Midbrain (tissue), 1 donor: ENCODE data around the gene WDR62.
"Not testable (repeated sequence)": the region's sequence is repeated elsewhere in the genome, so short reads cannot be mapped to it uniquely, and the experiment has no call there.

ENCODE experiments used
- DNase-seq: peaks from one replicate; lab custom pipeline; 2025; lab: John Stamatoyannopoulos, UW

Gene WDR62

DNA sequence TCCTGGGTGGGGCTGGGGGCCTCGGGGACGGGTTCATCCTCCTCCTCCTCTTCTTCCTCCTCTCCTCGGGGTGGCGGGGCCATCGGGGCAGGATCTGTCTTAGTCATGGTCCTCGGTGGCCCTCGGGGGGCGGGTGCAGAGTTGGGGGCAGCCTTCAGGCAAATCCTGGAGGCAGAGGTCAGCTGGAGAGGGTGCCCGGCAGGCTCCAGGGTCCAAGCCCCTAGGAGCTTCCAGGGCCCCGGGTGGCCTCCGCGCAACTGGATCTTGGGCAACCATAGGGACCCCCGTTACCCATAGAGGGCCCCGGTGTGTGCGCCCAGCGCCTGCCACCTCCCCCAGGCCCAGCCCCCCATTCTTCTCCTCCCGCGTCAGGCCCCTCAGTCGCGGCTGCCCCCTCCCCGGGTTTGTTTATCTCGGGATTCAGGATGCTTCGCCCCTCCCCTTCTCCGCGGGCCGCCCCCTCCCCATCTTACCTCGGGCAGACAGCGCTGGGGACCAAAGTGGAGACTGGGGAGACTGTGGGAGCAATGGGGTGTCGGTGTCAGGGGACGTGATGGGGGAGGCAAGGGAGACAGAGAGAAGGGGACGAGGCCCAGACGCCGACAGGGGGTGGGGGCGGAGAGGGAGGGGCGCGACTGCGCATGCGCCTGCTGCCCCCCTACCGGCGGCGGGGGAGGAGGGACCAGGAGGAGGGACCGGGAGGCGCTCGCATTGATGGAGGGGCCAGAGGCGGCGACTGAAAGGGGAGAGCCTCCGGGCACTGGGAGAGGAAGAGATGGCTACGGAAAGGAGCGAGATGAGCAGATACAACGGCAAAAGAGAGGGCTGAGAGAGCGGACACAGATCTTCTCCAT, 22.2 kb upstream of the WDR62 start, which contains the start of gene CLIP3:
Gene CLIP3, minus strand, starts transcription at position 623 of the 854 bp plus-strand sequence. Its CDS starts 516 bp downstream, at position 107.
- DNase-seq, result peak; percentile 88

DNA sequence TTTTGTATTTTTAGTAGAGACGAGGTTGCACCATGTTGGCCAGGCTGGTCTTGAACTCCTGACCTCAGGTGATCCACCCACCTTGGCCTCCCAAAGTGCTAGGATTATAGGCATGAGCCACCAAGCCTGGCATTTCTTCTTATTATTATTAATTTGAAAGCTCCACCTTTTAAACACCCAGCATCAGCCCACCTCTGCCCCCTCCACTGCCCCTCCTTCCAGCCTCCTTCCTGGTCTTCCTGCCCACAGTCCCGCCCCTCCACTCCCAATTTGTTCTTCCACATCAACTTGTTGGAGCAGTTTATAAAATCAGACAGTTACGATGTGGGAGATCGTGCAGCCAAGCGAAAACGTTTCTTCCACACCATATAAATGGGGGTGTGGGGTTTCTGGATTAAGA, 14.2 kb upstream of the WDR62 start:
- DNase-seq, result no peak

DNA sequence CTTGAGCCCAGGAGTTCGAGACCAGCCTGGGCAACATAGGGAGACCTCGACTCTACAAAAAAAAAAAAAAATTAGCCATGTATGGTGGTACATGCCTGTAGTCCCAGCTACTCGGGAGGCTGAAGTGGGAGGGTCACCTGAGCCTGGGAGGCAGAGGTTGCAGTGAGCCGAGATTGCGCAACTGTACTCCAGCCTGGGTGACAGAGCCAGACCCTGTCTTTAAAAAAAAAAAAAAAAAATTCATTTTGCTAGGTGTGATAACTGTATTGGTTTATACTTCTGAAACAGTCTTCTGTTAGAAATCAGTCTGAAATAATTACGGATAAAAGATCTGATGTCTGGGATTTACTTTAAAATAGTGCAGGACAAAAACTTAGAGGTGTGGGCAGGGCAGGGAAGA, 13.6 kb upstream of the WDR62 start:
- not testable (repeated sequence) for DNase-seq

DNA sequence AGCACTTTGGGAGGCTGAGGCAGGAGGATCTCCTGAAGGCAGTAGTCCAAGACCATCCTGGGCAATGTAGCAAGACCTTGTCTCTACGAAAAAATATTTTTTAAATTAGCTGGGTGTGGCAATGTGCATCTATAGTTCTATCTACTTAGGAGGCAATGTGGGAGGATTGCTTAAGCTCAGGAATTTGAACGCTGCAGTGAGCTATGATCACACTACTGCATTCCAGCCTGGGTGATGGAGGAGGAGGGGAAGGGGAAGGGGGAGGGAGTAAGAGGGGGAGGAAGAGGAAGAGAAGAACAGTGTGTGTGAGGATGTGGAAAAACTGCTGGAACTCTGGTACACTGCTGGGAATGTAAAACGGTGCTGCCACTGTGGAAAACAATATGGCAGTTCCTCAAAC, 12.9 kb upstream of the WDR62 start:
- DNase-seq, result no peak

DNA sequence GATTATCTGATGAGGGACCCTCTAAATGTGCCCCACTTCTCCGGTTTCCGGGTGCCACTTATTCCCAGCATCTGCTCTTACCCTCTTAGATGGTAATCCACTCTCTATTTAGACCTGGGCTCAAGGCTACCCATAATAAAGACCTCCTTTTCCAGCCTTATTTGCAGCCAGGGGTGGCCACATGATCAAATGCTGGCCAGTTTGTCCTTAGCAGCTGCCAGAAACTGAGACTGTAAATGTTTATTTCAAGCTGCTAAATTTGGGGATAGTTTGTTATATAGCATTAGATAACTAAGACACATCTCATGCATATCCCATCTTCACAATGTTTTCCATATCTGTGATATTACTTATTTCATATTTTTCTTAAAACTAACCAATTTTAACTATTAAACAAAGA, 10.7 kb upstream of the WDR62 start:
- DNase-seq, result peak; percentile 39

DNA sequence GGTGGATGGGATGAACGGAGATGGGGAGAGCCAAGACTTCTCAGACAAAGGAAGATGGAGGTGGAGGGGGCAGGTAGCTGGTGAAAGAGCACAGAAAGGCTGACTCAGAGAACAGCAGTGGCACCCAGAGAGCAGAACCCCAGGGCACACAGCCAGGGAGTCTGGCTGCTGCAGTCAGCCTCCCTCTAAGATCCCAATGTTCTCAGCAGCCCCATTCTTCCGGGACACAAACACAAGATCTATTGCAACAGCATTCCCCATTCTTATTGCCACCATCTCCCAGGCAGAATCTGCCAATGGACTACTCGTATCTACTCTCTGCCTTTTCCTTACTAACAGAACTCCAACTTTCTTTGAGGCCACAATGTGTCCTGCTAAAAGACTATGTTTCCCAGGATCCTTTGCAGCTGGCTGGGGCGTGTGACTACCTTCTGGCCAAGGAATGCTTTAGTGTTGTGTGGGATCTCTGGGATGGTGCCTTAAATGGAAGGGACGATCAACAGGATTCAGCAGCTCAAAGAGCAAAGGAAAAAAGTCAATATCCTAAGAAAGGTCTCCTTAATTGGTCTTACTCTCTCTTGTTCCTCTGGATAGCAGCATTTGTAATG, 8.2 kb upstream of the WDR62 start:
- DNase-seq, result peak; percentile 37

DNA sequence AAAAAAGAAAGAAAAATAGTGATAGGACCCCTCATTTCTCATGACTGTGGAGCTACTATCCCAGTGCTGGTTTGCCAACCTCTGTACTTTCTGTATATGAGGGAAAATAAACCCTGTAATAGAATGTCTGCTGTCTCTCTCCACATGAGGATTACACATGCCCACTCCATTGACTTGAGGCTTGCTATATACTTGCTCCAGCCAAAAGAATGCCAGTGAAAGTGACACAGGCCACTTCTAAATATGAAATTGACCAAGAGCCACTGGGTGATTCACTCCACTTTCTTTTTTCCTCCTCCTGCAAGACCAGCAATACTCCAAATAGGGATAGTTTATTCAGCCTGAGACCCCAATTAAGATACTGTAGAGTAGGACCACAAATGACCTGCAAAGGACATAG, 6.9 kb upstream of the WDR62 start:
- DNase-seq, result no peak

DNA sequence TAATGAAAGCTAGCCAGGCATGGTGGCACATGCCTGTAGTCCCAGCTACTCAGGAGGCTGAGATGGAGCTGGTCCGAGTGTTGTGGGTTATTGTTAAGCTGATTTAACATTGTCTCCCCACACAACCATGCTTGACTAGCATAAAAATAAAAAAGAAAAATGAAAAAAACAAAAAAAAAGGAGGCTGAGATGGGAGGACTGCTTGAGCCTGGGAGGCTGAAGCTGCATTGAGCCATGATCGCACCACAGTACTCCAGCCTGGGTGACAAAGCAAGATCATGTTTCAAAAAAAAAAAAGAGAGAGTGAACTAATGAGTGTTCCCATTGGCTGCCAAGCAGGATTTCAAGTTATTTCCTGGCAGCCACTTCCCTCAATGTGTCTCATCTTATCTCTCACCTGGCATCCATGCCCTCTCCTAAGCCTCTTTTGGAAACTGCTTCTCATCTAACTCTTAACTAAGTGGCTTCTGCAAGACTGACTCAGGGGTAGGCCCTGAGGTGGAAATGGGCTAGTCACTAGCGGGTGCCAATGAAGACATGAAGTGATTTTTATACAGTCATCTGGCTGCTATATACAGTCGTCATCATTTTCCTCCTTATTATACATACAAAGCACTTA, 5.5 kb upstream of the WDR62 start:
- DNase-seq, result no peak

DNA sequence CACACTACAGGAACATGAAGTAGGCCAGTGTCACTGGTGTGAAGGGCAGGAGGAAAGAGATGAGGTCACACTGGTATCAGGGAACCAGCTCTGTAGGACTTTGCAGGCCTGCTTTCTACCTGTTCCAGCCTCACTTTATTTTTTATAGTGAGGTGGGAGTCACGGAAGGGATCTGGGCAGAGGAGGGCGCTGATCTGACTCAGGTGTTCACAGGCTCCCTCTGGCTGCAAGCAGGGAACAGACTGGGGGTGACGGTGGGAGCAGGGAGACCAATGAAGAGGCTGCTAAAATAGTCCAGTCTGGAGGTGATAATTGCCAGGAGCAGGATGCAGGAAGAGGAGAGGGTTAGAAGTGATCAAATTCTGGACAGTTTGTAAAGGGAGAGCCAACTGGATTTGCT, 3.5 kb upstream of the WDR62 start:
- DNase-seq, result no peak

DNA sequence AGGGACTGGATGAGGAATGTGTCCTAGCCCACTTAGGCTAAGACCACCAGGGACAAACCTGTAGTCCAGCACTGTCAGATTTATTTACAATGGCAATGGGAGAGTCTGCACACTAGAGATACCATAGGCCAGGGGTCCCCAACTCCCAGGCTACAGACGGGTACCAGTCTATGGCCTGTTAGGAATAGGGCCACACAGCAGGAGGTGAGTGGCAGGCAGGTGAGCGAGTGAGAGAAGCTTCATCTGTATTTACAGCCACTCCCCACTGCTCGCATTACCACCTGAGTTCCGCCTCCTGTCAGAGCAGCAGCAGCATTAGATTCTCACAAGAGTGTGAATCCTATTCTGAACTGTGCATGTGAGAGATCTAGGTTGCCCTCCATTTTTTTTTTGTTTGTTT, 3.1 kb upstream of the WDR62 start:
- no peak for DNase-seq

DNA sequence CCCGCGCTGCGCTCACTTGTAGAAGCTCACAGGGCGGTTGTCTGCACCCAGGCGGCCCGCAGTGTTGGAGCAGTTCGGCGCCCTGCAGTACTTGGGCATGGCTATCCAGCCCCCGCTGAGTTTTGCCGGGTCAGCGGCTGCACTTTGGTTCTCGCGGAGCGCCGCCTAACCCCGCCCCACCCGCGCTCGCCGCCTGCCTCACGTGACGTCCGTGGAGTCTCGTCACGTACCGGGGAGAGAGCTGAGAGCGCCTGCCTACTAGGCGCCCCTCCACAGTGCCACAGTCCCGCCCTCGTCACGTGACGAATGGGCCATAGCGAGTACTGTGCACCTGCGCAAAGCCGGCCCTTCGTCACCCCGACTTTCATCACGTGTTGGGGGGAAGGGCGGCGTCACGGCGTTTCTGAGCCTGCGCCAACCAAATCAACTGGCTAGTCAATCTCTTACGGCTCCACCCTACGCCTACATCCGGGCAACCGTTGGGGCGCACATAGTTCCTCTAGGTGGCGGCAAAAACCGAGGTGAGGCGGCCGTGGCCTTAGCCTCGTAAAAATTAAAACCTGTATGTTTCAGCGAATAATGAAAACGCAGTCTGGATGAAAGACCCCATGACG, 471 bp upstream of the WDR62 start, which contains the start of gene THAP8:
Gene THAP8, minus strand, starts transcription at position 167 of the 614 bp plus-strand sequence. Its CDS starts 68 bp downstream, at position 99.
- DNase-seq, result peak; percentile 98

DNA sequence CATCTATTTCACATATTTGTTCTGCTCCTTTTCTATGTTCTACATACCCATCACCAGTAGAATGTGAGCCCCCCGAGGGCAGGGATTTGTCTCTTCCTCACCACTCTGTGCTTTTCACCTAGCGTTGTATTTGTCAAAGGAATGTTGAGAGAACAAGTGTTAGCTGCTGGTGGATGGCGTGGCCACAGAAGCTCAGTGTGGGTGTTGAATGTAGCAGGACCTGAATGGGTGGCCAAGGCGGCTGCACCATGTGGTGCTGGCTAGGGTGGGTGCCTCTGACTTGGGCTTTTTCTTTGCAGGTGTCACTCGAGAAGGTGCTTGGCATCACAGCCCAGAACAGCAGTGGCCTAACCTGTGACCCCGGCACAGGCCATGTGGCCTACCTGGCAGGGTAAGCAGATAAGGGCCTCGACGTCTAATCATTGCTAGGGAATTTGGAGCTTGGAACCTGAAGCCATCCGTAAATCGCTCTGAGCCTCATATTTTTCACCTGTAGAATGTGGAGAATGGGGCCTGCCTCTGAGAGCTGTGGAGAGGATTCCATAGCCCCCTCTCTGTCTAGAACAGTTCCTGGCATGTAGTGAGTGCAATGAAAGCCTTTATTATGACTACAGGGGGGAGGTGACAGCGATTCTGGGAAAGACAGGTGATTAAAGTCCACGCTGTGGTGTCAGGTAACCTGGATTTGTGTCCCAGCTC, 3.9 kb downstream of the WDR62 start:
- DNase-seq, result no peak

DNA sequence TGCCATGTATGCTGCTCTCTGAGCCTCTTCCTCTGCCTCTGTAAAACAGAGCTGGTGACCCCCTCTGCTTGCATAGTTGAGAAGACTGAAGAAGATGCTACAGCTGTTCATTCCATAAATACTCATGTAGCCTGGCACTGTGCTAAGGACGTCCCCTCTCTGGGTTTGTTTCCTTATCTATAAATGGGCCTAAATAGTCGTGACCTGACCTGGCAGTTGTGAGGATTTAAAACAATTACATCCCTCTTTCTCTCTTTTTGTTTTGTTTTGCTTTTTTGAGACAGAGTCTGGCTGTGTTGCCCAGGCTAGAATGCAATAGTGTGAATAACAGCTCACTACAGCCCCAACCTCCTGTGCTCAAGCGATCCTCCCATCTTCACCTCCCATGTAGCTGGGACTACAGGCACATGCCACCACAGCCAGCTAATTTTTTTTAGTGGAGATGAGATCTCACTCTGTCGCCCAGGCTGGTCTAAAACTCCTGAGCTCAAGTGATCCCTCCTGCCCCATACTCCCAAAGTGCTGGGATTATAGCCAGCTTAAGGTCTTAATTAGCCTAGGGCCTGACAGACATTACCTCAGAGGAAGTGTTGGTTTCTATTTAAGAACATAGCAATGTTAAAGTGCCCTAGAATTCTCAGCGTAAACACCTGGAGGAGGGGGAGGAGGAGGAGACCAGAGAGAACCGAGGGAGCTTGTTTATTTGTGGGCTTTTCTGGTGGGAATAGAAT, 4.6 kb downstream of the WDR62 start:
- no peak for DNase-seq

DNA sequence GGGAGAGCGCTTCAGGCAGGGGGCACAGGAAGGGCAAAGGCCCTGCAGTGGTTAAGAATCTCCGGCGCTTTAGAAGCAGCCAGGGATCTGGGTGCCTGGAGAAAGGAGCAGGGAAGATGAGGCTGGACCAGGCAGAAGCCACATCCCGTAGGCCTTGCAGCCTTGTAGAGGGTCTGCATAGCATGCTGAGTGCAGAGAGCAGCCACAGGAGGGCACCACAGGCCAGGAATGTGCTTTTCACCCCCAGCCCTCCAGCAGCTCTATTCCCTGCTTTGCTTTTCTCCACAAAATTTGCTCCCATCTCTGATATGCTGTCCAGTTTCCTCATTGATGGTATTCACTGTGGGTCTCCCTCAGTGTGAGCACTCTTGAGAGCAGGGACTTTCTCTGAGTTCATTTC, 5.7 kb downstream of the WDR62 start:
- DNase-seq, result peak; percentile 84

DNA sequence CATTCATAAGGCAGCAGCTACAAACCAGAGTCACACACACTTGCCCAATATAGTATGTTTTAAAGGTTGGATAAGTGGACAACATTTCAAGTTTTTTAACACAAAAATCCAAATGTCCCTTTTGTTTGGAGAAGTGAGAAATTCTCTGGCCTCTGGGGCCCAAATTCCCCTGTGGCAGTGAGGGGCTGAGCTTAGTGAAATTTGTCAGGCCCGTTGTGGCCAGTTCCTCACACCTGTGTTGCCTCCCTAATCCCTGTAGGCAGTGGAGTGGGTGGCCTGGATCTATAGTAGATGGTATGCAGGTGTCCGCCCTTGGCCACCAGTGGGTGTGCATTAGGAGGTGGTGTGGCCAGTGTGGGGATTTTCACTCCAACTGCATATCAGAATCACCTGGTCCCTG, 6.7 kb downstream of the WDR62 start:
- DNase-seq, result no peak

DNA sequence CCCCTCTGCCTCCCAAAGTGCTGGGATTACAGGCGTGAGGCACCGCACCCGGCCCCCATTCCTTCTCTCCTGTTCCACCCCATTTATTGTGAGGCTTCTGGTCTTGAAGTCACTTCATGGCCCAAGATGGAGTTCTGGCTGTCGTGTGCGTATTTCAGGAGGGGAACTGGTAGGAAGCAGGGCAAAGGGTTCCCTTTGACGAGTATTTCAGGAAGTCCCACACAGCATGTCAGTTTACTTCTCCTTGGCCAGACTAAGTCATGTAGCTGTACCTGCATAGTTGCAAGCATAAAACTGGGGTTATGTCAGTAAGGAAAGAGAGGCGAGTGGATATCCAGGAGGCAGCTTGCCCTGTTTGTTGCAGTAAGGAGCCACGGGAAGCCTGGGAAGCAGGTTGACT, 10.1 kb downstream of the WDR62 start:
- no peak for DNase-seq

DNA sequence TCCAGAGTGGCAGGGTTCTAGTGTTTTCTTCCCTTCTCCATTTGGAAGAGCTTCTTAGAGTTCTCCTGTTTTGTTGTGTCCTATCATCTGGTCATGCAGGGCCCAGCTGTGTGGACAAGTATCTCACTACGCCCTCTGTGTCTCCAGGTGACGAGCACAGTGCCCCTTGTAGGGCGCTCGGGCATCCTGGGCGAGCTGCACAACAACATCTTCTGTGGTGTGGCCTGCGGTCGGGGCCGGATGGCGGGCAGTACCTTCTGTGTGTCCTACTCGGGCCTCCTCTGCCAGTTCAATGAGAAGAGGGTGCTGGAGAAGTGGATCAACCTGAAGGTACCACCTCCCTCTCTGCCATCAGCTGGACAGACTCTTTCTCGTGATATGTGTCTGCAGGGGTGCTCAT, 13.0 kb downstream of the WDR62 start:
- DNase-seq, result no peak

DNA sequence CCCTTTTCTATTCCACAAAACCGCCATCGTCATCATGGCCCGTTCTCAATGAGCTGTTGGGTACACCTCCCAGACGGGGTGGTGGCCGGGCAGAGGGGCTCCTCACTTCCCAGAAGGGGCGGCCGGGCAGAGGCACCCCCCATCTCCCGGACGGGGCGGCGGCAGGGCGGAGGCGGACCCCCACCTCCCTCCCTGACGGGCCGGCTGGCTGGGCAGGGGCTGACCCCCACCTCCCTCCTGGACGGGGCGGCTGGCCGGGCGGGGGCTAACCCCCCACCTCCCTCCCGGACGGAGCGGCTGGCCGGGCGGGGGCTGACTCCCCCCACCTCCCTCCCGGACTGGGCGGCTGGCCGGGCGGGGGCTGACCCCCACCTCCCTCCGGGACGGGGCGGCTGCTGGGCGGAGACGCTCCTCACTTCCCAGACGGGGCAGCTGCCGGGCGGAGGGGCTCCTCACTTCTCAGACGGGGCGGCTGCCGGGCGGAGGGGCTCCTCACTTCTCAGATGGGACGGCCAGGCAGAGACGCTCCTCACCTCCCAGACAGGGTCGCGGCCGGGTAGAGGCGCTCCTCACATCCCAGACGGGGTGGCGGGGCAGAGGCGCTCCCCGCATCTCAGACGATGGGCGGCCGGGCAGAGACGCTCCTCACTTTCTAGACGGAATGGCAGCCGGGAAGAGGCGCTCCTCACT, 14.3 kb downstream of the WDR62 start:
- not testable (repeated sequence) for DNase-seq

DNA sequence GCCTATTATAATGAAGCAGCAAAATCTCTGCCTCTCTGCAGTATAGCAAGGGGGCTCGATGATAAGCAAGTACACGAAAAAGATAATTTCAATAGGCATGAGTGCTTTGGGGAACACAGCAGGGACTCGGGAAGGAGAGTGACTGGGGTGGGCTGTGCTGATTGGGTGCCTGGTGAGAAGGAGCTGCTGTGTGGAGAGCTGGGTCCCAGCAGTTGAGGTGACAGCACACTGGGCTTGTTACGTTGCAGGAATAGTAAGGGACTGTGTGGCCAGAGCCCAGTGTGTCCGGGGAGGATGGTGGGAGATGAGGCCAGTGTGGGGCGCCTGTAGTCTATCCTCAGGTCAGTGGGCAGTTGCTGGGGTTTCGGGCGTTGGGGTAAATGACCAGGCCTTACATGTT, 17.4 kb downstream of the WDR62 start:
- no peak for DNase-seq

DNA sequence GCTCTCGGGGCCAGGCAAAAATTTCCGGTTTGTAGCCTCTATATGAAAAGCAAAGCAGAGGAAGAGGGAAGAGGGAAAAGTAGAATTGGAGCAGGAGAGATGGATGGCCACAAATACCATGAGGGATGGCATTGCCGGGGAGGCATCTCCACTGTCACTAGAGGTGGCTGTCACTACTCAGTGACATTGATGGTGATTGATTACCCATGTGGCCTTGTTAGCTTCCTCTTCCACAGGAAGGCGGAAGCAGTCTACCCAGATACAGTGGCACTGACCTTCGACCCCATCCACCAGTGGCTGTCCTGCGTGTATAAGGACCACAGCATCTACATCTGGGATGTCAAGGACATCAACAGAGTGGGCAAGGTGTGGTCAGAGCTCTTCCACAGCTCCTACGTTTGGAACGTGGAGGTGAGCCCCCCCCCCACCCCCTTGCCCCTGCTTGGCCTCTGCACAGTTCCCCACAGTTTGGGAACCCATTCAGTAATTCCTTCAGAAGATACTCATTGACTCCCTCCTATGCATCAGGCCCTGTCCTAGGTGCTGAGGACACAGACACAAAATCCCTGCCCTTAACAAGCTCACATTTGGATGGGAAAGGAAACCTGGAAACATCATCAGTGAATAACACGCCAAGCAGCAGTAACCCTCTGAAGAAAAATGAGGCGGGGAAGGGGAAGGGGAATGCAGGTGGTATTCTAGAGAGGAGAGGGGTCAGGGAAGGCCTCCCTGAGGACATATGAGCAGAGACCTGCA, 18.6 kb downstream of the WDR62 start:
- DNase-seq, result no peak
